WERI-Rb-1 (cell line): ENCODE data around the gene NUP205.

Source experiments
- DNase-seq: peaks from one replicate; pipeline ENCODE4 v3.0.0-alpha.2; 2020
- H3K27ac ChIP-seq: fragments of 250-450 bp; sonication (Bioruptor Pico); 2 replicates; pipeline ENCODE4 v1.5.1; 2020; ENCODE audit warnings: mild to moderate bottlenecking, moderate library complexity
- H3K27me3 ChIP-seq: fragments of 250-450 bp; sonication (Bioruptor Pico); 2 replicates; pipeline ENCODE4 v1.5.1; 2021; ENCODE audit warnings: mild to moderate bottlenecking, low read depth, moderate library complexity; ENCODE audit not compliant: insufficient read depth, severe bottlenecking
- H3K36me3 ChIP-seq: fragments of 250-450 bp; sonication (Bioruptor Pico); 2 replicates; pipeline ENCODE4 v1.5.1; 2020; ENCODE audit warnings: mild to moderate bottlenecking, moderate library complexity
- H3K4me3 ChIP-seq: 2 replicates; pipeline ENCODE4 v1.5.1; 2011; ENCODE audit warnings: low read depth, mild to moderate bottlenecking, control low read depth, low read length
- H3K9me3 ChIP-seq: fragments of 250-450 bp; sonication (Bioruptor Pico); 2 replicates; pipeline ENCODE4 v1.5.1; 2021; ENCODE audit warnings: mild to moderate bottlenecking, moderate library complexity; ENCODE audit not compliant: severe bottlenecking
- TF ChIP-seq, protein P1 (sequence below): IDR thresholded peaks from 2 replicates; pipeline ENCODE4 v1.5.1; 2011; ENCODE audit warnings: low read depth, mild to moderate bottlenecking, control low read depth, inconsistent platforms, low read length

Gene NUP205

DNA sequence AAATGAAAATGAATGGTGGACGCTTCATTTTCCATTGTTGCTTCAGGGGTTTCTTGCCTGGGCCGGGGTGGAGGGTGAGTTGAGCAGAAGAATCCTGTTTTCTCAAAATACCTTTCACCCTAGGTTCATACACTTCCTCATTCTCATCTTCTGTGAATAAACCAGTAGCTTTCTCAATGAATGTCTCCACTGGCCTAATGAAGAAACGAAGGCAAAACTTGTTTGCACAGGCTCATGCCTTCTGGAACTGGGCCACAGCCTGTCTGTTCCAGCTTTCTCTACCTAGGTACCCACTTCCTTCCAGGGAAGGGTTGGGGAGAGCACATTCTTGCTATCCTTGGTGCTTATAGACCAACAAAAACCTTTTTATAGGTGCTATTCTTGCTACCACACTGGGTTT is 125.9 kb downstream of the NUP205 start:
- no peak overlapping the region for H3K4me3 ChIP-seq
- H3K27ac ChIP-seq, result no peak overlapping the region
- no peaks in the 10 kb centered on the region for H3K36me3 ChIP-seq
- no peak for DNase-seq
- no peaks in the 10 kb centered on the region for H3K27me3 ChIP-seq
- H3K9me3 ChIP-seq, result no peaks in the 10 kb centered on the region
- TF ChIP-seq, protein P1, sequence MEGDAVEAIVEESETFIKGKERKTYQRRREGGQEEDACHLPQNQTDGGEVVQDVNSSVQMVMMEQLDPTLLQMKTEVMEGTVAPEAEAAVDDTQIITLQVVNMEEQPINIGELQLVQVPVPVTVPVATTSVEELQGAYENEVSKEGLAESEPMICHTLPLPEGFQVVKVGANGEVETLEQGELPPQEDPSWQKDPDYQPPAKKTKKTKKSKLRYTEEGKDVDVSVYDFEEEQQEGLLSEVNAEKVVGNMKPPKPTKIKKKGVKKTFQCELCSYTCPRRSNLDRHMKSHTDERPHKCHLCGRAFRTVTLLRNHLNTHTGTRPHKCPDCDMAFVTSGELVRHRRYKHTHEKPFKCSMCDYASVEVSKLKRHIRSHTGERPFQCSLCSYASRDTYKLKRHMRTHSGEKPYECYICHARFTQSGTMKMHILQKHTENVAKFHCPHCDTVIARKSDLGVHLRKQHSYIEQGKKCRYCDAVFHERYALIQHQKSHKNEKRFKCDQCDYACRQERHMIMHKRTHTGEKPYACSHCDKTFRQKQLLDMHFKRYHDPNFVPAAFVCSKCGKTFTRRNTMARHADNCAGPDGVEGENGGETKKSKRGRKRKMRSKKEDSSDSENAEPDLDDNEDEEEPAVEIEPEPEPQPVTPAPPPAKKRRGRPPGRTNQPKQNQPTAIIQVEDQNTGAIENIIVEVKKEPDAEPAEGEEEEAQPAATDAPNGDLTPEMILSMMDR, result no peak

DNA sequence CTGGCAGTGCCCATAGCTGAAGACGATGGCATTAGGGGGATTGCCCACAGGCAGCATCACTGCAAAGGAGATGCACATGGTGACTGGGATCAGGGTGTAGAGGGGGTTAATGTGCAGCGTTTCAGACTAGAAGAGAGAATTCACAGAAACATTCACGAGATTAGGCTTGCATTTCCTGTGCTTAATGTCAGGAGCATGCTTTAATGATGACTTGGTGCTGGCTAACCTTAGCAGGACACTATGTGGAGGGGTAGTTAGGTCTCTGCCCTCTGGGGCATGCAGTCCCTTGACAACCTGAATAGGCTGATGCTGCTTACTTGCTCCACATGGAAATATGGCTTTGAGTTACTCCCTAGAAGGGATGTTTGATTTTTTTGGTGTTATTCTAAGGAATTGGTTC is 126.4 kb downstream of the NUP205 start:
- Histone ChIP-seq H3K9me3 (no peaks in the 10 kb centered on the region), H3K4me3 (no peak overlapping the region), H3K36me3 (no peaks in the 10 kb centered on the region), H3K27me3 (no peaks in the 10 kb centered on the region), H3K27ac (no peak overlapping the region)
- DNase-seq, result no peak
- TF ChIP-seq, protein P1, result no peak

GRCh38 chr7:135684699-135685098 is 127.0 kb downstream of the NUP205 start:
- H3K27ac ChIP-seq, result no peak overlapping the region
- no peaks in the 10 kb centered on the region for H3K27me3 ChIP-seq
- no peaks in the 10 kb centered on the region for H3K9me3 ChIP-seq
- H3K4me3 ChIP-seq, result no peak overlapping the region
- H3K36me3 ChIP-seq, result no peaks in the 10 kb centered on the region
- TF ChIP-seq, protein P1, result no peak
- DNase-seq, result no peak

- no peaks in the 10 kb centered on the region for H3K9me3 ChIP-seq
- H3K4me3 ChIP-seq, result no peak overlapping the region
- H3K27ac ChIP-seq, result no peak overlapping the region
- H3K36me3 ChIP-seq, result no peaks in the 10 kb centered on the region
- H3K27me3 ChIP-seq, result no peaks in the 10 kb centered on the region
- no peak for DNase-seq
- TF ChIP-seq, protein P1, result no peak
Observed at GRCh38 chr7:135685306-135686084, 127.8 kb downstream of the NUP205 start.

- Histone ChIP-seq H3K27ac (no peak overlapping the region), H3K9me3 (no peaks in the 10 kb centered on the region), H3K27me3 (no peaks in the 10 kb centered on the region), H3K4me3 (no peak overlapping the region), H3K36me3 (no peaks in the 10 kb centered on the region; the same call in 1 of the 2 replicates)
- no peak for DNase-seq
- TF ChIP-seq, protein P1, result no peak
Observed at GRCh38 chr7:135687466-135687865, 129.7 kb downstream of the NUP205 start.

- Histone ChIP-seq H3K9me3 (no peaks in the 10 kb centered on the region), H3K4me3 (no peak overlapping the region), H3K36me3 (no peaks in the 10 kb centered on the region; the same call in 1 of the 2 replicates), H3K27me3 (no peaks in the 10 kb centered on the region), H3K27ac (peak overlapping the region; percentile 53)
- peak; percentile 58 for DNase-seq
- TF ChIP-seq, protein P1, result no peak
Observed at GRCh38 chr7:135690566-135690965, 132.8 kb downstream of the NUP205 start.
